Nephron (organoid): ENCODE measurements around the gene TMPRSS11B.
A peak's percentile ranks its signal among the peaks of the same experiment; 100 is the strongest.

Experiments
- H3K27ac Mint-ChIP-seq, 3 experiments: 2 replicates each; pipeline ENCODE4 v1.8.0; 2020; ENCODE audit warnings: mixed read lengths in 3 of 3, mild to moderate bottlenecking in 2 of 3, moderate library complexity in 1 of 3
- H3K27me3 Mint-ChIP-seq: 2 replicates; pipeline ENCODE4 v1.8.0; 2021; ENCODE audit warnings: low read depth, mild to moderate bottlenecking, moderate library complexity, mixed read lengths
- H3K36me3 Mint-ChIP-seq: 2 replicates; pipeline ENCODE4 v1.8.0; 2020; ENCODE audit warnings: low read depth, mixed read lengths
- H3K4me1 Mint-ChIP-seq: 2 replicates; pipeline ENCODE4 v1.8.0; 2020; ENCODE audit warnings: mixed read lengths
- H3K4me3 Mint-ChIP-seq, 3 experiments: 2 replicates each; pipeline ENCODE4 v1.8.0; 2020; ENCODE audit warnings: mild to moderate bottlenecking in 3 of 3, mixed read lengths in 3 of 3, moderate library complexity in 2 of 3
- H3K9me3 Mint-ChIP-seq: 2 replicates; pipeline ENCODE4 v1.8.0; 2020; ENCODE audit warnings: mixed read lengths
- TF ChIP-seq, protein P1 (sequence below), 3 experiments: fragments of 200-600 bp; sonication (generic); IDR thresholded peaks; one replicate each; pipeline ENCODE4 v1.5.0; 2021; ENCODE audit warnings: antibody characterized with exemption in 3 of 3; ENCODE audit not compliant: unreplicated experiment in 3 of 3

Gene TMPRSS11B

DNA sequence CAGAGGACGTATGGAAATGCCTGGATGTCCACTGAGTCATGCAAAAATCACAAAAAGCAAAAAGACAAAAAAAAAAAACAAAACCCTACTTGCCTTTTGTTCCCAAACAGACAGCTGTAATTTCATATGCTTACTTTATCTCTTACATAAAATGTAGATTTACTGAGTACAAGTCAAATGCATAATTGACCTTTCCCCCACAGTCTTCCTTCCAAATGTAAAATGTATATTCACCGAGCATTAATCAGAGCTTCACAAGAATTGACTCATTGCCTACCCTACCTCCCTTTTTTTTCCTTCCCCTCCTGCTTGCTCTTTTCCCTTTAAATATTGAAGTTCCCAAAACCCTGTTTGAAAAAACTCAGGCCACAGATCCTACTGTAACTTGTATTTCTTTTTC, 32.5 kb upstream of the TMPRSS11B start:
- Mint-ChIP-seq H3K9me3 (no peaks in the 10 kb centered on the region), H3K36me3 (no peaks in the 10 kb centered on the region), H3K27ac (no peak overlapping the region), H3K4me3 (no peak overlapping the region), H3K27me3 (no peaks in the 10 kb centered on the region), H3K4me1 (no peaks in the 10 kb centered on the region)
- TF ChIP-seq, protein P1, sequence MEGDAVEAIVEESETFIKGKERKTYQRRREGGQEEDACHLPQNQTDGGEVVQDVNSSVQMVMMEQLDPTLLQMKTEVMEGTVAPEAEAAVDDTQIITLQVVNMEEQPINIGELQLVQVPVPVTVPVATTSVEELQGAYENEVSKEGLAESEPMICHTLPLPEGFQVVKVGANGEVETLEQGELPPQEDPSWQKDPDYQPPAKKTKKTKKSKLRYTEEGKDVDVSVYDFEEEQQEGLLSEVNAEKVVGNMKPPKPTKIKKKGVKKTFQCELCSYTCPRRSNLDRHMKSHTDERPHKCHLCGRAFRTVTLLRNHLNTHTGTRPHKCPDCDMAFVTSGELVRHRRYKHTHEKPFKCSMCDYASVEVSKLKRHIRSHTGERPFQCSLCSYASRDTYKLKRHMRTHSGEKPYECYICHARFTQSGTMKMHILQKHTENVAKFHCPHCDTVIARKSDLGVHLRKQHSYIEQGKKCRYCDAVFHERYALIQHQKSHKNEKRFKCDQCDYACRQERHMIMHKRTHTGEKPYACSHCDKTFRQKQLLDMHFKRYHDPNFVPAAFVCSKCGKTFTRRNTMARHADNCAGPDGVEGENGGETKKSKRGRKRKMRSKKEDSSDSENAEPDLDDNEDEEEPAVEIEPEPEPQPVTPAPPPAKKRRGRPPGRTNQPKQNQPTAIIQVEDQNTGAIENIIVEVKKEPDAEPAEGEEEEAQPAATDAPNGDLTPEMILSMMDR (IDR thresholded peaks at IDR 0.05; ENCODE audit: unreplicated experiment in 3 of 3): no peak

DNA sequence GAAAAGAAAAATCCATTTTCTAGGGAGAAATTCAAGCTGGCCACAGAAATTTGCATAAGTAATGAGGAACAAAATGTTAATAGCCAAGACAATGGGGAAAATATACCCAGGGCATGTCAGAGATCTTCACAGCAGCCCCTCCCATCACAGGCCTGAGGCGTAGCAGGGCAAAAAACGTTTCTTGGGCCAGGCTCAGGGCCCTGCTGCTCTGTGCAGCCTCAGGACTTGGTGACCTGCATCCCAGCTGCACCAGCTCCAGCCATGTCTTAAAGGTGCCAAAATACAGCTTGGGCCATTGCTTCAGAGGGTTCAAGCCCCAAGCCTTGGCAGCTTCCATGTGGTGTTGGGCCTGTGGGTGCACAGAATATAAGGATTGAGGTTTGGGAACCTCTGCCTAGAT, 32.1 kb upstream of the TMPRSS11B start:
- Mint-ChIP-seq H3K9me3 (no peaks in the 10 kb centered on the region), H3K4me3 (no peak overlapping the region), H3K27ac (no peak overlapping the region), H3K4me1 (peaks cover 3% of the 10 kb centered on the region), H3K27me3 (no peaks in the 10 kb centered on the region), H3K36me3 (no peaks in the 10 kb centered on the region)
- TF ChIP-seq, protein P1 (IDR thresholded peaks at IDR 0.05; ENCODE audit: unreplicated experiment in 3 of 3): no peak

DNA sequence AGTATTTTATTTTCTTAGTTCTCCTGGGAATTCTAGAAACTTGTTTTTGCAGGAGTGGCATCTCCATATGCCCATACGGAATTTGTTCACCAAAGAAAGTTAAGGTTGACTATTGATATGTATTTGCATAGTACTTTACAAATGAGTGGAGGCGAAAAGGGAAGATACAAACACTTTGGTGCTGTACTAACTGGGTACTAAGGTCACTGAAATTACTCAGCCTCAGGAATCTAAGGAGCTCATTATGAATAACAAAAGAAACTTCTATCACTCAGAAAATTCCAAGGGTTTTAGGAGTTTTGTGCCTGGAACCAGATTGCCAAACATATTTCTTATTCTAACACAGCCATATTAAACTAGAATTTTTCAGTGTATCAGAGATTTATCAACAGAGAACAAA, 27.4 kb upstream of the TMPRSS11B start:
- peak overlapping the region; percentile 61 to 77 (median 74) for H3K27ac Mint-ChIP-seq
- no peaks in the 10 kb centered on the region for H3K27me3 Mint-ChIP-seq
- TF ChIP-seq, protein P1 (IDR thresholded peaks at IDR 0.05; ENCODE audit: unreplicated experiment in 3 of 3): no peak
- no peaks in the 10 kb centered on the region for H3K9me3 Mint-ChIP-seq
- no peaks in the 10 kb centered on the region for H3K36me3 Mint-ChIP-seq
- peaks cover 8% of the 10 kb centered on the region for H3K4me1 Mint-ChIP-seq
- H3K4me3 Mint-ChIP-seq: peak overlapping the region in 2 of 3 experiments; percentile 19 to 24

DNA sequence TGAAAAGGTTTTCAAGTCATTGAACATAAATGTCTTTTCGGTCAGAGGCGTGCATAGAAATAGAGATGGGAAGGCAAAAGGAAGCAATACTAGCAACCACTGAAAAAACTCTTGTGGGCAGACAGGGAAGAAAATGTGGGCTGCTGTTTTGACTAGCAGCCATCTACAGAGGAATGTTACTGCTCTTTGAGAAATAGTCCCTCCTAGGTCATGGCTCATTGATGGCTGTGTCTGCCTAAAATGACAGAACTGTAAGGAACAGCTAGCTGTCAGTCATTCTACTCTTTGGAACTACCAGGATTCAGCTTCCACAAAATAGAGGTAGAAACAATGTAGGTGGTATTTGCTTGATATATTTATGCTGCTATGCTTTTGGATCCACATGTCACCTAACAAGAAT, 26.9 kb upstream of the TMPRSS11B start:
- H3K36me3 Mint-ChIP-seq: no peaks in the 10 kb centered on the region
- TF ChIP-seq, protein P1 (IDR thresholded peaks at IDR 0.05; ENCODE audit: unreplicated experiment in 3 of 3): no peak
- peak overlapping the region; percentile 76 to 81 (median 77) for H3K4me3 Mint-ChIP-seq
- H3K4me1 Mint-ChIP-seq: peaks cover 12% of the 10 kb centered on the region
- H3K27ac Mint-ChIP-seq: peak overlapping the region; percentile 61 to 77 (median 74)
- no peaks in the 10 kb centered on the region for H3K9me3 Mint-ChIP-seq
- H3K27me3 Mint-ChIP-seq: no peaks in the 10 kb centered on the region

DNA sequence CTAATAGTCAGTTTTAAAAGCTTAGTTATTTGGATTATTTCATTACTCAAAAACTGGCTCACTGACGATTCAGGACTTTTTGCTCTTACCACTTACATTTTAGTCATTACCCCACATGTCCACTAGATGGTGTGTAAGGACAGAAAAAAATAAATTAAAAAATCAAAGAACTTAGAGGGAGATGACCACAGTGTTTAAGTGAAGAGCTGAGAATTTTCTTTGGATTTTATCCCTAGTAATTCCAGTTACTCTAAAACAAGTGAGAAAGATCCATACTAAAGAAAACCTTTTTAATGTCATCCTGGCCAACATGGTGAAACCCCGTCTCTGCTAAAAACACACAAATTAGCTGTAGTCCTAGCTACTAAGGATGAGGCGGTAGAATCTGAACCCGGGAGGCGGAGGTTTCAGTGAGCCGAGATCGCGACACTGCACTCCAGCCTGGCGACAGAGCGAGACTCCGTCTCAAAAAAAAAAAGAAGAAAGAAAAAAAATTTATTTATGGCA, 26.4 kb upstream of the TMPRSS11B start:
- Mint-ChIP-seq H3K36me3 (no peaks in the 10 kb centered on the region), H3K4me1 (peaks cover 12% of the 10 kb centered on the region), H3K27me3 (no peaks in the 10 kb centered on the region), H3K9me3 (no peaks in the 10 kb centered on the region), H3K27ac (peak overlapping the region; percentile 61 to 77 (median 74)), H3K4me3 (peak overlapping the region; percentile 76 to 81 (median 77))
- TF ChIP-seq, protein P1 (IDR thresholded peaks at IDR 0.05; ENCODE audit: unreplicated experiment in 3 of 3): peak; percentile 60 to 83 (median 72)

DNA sequence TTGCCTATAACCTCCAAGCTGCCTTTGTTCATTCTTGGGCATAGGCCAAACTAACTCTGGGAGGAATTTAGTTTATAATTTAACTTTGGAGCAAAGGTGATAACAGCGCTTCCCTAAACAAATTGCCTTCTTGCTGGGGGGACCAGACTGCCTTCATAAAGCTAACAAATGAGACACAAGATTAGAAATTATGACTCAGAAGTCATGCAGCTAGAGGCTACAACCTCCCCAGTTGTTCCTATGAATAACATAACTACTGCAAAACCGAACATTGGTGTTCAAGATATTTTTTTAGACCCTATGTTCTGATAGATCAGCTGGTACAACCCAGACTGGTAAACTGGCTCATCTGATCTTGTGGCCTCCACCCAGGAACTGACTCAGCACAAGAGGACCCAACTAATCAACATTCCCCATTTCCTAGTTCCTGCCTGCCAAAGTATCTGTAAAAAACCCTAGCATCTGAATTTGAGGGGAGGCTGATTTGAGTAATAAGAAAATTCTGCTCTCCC, 22.0 kb upstream of the TMPRSS11B start:
- Mint-ChIP-seq H3K4me1 (peaks cover 8% of the 10 kb centered on the region), H3K36me3 (no peaks in the 10 kb centered on the region), H3K27me3 (no peaks in the 10 kb centered on the region), H3K4me3 (no peak overlapping the region), H3K9me3 (peaks cover 2% of the 10 kb centered on the region), H3K27ac (peak overlapping the region; percentile 50 to 90 (median 72))
- TF ChIP-seq, protein P1 (IDR thresholded peaks at IDR 0.05; ENCODE audit: unreplicated experiment in 3 of 3): no peak
